ENCODE measurements around the gene ACOT7.

Gene ACOT7

DNA sequence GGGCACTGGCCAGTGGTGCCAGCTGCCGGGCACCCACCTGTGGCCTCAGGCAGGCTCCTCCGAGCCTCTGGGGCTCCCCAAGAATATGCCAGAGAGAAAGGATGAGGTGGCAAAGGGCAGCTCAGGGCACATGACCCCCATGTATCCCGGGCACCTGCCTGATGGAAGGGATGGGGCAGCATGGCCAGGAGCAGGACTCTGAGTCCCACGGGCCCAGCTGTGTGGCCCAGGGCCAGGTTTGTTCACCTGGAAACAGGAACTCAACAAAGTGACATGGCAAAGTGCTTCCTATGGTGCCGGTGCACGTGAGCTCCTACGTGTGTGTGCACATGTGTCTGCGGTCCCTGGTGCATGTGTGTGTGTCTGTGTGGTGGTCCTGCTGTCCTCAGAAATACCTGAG lies 123.2 kb downstream of the ACOT7 start:
- Histone ChIP-seq H3K4me3 (ENCODE audit: low read length) (no peak overlapping the region), H3K4me2 (ENCODE audit: low read length) (no peak overlapping the region), H3K4me1 (ENCODE audit: control insufficient read depth, low read length) (no peaks in the 10 kb centered on the region), H3K79me2 (ENCODE audit: control insufficient read depth, low read length) (no peaks in the 10 kb centered on the region), H3K9me3 (ENCODE audit: control insufficient read depth, insufficient read depth, low read length) (no peaks in the 10 kb centered on the region), H3F3A (ENCODE audit: control insufficient read depth, insufficient read depth) (no peaks in the 10 kb centered on the region), H3K27me3 (ENCODE audit: control insufficient read depth, low read length) (no peaks in the 10 kb centered on the region), H3K27ac (ENCODE audit: low read depth, low read length) (no peak overlapping the region), H3K9me2 (replicated peaks; ENCODE audit: control insufficient read depth, low read length) (no peaks in the 10 kb centered on the region), H4K20me1 (ENCODE audit: control insufficient read depth, insufficient read depth, low read depth, low read length) (0 out of 2 replicates have a peak, but pooled peaks cover 3% of the 10 kb centered on the region), H3K36me3 (ENCODE audit: control insufficient read depth, low read length) (no peaks in the 10 kb centered on the region)
- no peak for TF ChIP-seq EZH2phosphoT487 (IDR thresholded peaks at IDR 0.05; ENCODE audit: borderline replicate concordance, low read length)
- no peak for TF ChIP-seq CTCF (IDR thresholded peaks at IDR 0.05; ENCODE audit: low read depth, low read length, poor library complexity, severe bottlenecking)

DNA sequence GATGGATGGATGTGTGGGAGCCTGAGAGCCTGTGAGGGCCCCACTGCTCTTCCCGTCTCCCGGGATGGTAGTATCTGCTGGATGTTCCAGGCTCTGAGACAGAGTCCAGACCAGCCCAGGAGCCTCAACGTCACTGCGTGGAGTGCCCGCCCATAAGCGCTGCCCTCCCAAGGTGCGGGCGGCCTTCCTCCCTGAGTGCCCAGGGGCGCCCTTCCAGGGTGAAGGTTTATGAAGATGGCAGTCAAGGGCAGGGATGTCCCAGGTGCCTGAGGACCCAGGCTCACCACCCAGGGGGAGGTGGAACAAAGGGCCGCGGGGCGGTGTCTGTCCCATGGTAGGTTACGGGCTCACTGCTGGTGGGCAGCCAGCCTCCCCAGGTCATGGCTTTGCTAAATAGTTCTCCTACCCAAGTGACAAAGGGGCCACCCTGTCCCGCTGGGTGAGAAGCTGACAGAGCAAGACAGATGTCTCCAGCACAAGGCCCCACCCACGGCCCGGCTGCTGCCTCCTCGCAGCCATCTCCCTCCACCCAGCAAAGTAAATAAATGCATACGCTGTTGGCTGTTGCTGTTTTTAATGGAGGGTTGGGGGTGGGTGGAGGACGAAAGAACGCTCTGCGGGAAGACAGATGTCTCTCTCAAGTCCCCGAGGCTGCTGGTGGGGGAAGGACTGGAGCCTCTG lies 123.7 kb downstream of the ACOT7 start:
- Histone ChIP-seq H4K20me1 (ENCODE audit: control insufficient read depth, insufficient read depth, low read depth, low read length) (0 out of 2 replicates have a peak, but pooled peaks cover 3% of the 10 kb centered on the region), H3K79me2 (ENCODE audit: control insufficient read depth, low read length) (no peaks in the 10 kb centered on the region), H3F3A (ENCODE audit: control insufficient read depth, insufficient read depth) (no peaks in the 10 kb centered on the region), H3K4me3 (ENCODE audit: low read length) (no peak overlapping the region), H3K9me2 (replicated peaks; ENCODE audit: control insufficient read depth, low read length) (no peaks in the 10 kb centered on the region), H3K36me3 (ENCODE audit: control insufficient read depth, low read length) (no peaks in the 10 kb centered on the region), H3K4me1 (ENCODE audit: control insufficient read depth, low read length) (no peaks in the 10 kb centered on the region), H3K27me3 (ENCODE audit: control insufficient read depth, low read length) (no peaks in the 10 kb centered on the region), H3K4me2 (ENCODE audit: low read length) (no peak overlapping the region), H3K27ac (ENCODE audit: low read depth, low read length) (no peak overlapping the region), H3K9me3 (ENCODE audit: control insufficient read depth, insufficient read depth, low read length) (no peaks in the 10 kb centered on the region)
- TF ChIP-seq CTCF (IDR thresholded peaks at IDR 0.05; ENCODE audit: low read depth, low read length, poor library complexity, severe bottlenecking) (no peak), EZH2phosphoT487 (IDR thresholded peaks at IDR 0.05; ENCODE audit: borderline replicate concordance, low read length) (no peak)

DNA sequence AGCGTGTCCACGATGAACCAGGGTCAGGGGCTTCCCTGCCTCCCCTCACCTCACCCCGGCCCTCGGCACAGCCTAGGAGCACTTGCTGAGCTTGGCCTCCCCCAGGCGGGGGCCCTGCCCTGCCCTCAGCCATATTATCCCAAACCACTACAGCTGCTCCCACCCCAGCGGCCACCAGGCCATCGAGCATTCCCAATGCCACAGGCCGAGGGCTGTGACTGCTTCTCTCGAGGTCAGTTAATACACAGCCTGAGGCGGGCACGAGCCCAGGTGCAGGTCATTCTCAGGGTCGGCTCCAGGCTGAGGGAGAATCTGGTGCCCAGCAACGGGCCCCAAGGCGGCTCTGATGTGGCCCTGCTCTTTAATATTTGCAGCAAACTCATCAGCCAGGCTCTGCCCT lies 124.3 kb downstream of the ACOT7 start:
- H4K20me1 ChIP-seq (ENCODE audit: control insufficient read depth, insufficient read depth, low read depth, low read length) = 0 out of 2 replicates have a peak, but pooled peaks cover 3% of the 10 kb centered on the region
- H3K4me1 ChIP-seq (ENCODE audit: control insufficient read depth, low read length) = no peaks in the 10 kb centered on the region
- no peaks in the 10 kb centered on the region for H3K9me3 ChIP-seq (ENCODE audit: control insufficient read depth, insufficient read depth, low read length)
- H3K9me2 ChIP-seq (replicated peaks; ENCODE audit: control insufficient read depth, low read length) = no peaks in the 10 kb centered on the region
- no peaks in the 10 kb centered on the region for H3K27me3 ChIP-seq (ENCODE audit: control insufficient read depth, low read length)
- H3K4me3 ChIP-seq (ENCODE audit: low read length) = no peak overlapping the region
- no peak overlapping the region for H3K27ac ChIP-seq (ENCODE audit: low read depth, low read length)
- no peaks in the 10 kb centered on the region for H3K36me3 ChIP-seq (ENCODE audit: control insufficient read depth, low read length)
- H3F3A ChIP-seq (ENCODE audit: control insufficient read depth, insufficient read depth) = no peaks in the 10 kb centered on the region
- TF ChIP-seq CTCF (IDR thresholded peaks at IDR 0.05; ENCODE audit: low read depth, low read length, poor library complexity, severe bottlenecking) = no peak
- TF ChIP-seq EZH2phosphoT487 (IDR thresholded peaks at IDR 0.05; ENCODE audit: borderline replicate concordance, low read length) = no peak
- H3K79me2 ChIP-seq (ENCODE audit: control insufficient read depth, low read length) = no peaks in the 10 kb centered on the region
- no peak overlapping the region for H3K4me2 ChIP-seq (ENCODE audit: low read length)
